ENCODE results near the gene ASIC3.

ASIC3 gene

DNA sequence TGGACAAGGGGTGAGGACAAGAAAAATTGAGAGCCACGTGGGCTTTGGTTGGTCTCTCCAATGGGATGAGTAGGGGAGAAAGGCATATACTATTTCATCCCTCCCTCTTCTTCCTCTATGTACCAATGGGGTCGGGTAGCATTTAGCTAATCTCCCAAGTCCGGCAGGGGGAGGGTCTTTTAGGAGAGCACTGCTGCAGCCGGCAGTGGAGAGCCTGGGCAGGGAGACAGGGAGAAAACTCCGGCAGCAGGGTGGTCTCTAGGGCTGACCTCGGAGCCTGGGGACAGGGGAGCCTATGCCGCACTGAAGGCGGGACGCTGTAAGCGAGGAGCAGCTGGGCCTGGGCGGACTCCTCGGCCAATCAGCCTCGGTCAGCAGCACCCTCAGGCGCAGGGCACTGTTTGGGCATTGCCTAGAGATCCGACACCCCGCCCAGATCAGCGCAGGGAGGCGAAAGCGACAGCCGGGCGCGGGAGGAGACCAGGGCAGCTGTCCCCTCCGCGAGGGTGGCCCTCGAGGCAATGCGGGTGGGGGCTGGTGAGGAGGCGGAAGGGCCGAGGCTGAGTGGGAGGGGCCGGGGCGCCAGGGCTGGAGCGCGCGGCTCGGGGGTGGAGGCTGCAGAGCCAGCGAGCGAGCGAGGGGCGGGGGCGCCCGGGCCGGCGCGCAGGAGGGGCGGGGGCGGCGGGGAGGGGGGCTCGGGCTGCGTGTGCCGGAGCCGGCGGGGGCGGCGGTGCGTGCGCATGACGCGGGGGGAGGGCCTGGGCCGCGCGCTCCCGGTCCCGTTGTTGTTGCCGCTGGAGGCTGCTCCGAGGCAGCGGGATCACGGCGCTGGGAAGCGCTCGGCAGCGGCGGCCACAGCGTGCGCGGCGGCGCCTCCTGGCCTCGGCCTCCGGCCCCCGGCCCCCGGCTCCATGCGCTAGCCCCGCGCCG lies 37.6 kb downstream of the ASIC3 start, which contains the start of gene AGAP3:
Gene AGAP3, plus strand, starts transcription at position 785 of the 930 bp plus-strand sequence. CDS start 267 bp downstream, outside the sequence.
- DNase-seq (ENCODE audit: low read depth), result no peak

DNA sequence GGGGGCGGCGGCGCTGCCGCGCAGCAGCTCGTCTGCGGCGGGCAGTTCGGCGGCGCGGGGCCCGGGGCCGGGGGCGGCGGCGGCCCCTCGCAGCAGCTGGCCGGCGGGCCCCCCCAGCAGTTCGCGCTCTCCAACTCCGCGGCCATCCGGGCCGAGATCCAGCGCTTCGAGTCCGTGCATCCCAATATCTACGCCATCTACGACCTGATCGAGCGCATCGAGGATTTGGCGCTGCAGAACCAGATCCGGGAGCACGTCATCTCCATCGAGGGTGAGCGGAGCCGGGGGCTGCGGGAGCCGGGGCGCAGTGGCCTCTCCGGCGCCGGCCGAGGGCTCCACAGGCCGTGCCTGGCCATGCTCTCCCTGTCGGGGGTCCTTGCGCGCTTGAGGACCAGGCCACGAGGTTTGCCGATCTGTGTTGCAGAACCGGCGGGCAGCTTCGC lies 38.5 kb downstream of the ASIC3 start:
- DNase-seq (ENCODE audit: low read depth), result no peak

- DNase-seq (ENCODE audit: low read depth), result no peak
These were observed 39.1 kb downstream of the ASIC3 start for GRCh38 chr7:151087245-151088018.

DNA sequence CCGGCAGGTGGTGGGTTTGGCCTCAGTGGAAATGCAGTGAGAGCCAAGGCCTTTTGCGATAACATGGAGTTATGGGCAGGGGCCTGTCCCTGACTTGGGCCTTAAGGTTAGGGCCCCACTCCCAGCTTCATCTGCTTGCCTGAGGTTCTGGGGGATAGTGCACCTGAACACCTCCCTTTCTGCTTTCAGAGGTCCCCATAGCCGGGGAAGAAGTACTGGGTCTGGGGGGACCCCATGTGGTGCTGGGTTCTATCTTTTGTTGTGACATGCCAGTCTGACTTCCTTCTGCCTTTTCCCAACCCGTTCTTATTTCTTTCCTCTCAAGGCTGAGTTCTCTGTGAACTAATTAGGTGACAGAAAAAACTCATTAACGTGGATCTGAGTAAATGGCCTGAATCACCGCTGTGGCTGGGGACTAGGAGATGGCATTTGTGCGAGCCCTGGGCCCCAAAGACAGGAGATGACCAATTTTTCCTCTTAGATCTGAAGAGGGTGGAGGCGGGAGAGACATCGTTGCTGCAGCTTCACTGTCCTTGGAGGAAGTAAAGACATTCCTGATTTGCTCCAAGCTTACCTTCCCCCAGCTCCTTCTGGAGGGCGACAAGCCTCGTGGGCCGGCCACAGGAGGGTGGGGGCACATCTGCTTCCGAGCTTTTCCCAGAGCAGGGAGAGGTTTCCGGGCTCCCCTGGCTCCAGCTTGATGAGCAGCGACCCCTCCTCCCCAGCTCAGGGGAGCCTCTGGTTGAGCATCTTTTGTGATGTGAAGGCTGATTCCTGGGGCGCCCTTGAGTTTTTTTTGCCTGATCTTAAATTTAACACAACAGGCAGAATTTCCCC lies 39.9 kb downstream of the ASIC3 start:
- DNase-seq (ENCODE audit: low read depth), result no peak

DNA sequence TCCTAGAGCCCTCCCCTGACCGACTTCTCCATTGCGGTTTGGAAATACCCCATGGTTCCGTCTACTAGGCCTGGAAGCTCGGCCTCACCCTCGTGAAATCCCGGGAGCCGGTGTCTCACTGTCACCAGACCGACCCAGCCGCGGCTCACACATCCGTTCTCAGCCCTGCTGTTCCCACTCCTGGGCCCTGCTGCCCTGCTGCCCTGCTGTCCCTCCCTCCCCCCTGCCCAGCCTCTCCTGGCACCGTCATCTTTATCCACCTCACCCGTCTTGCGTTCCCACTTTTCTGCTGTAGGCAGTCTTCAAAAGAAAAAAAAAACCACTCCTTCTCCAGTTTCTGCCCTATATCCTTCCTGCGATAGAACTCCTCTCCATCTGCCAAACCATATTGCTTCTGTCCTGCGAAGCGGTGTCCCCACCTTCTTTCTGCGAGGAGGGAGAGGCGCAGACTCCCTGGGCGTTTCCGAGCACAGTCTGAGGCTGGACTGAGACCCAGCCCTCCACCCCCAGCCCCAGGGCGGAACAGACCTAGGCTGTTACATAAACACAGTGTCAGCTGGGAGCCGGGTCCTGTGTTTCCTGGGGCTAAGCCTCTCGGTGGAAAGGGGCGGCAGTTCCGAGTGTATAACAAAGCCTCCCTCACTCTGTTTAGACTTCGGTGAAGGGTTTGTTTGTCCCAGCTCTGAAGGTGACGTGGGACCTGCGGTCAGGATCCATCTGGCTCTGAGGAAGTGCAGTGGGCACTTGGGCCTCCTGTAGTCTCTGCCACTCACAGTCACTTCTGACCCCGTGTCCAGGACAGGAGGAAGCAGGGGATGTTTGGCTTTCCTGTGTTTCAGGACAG lies 40.7 kb downstream of the ASIC3 start:
- DNase-seq (ENCODE audit: low read depth), result no peak

DNA sequence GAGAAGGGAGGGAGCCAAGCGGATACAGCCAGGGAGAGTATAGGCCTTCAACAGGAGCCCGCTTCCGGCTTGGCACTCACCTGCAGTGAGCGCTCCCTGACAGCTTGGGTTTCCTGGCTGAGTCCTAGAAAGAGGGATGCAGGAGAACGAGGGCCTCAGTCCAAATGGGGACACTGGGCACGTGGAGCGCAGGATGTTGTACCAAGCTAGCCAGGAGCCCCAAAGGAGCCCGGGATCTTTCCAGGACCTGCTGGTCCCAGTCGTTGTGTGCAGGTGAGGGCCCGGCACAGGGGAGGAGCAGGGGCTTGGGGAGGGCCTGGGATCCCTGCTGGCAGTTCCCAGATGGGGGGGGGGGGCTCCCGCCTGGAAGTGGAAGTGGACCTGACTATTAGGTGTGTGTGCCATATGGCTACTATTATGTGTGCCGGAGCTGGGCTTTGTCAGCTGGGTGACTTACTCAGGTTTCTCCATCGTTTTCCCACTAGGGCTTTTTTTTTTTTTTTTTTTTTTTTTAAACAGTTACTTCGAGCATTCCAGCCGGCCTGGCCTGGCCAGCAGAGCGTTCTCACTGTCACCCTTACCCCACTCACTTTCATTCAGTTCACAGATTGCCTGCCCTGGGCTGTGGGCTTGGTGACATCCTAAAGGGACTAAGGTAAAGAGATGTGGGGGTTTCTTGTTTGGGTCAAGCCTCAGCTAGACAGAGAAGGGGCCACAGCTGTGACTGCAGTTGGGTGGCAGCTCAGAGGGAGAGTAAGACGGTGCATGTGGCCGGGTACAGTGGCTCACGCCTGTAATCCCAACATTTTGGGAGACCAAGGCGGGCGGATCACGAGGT lies 41.8 kb downstream of the ASIC3 start:
- no peak for DNase-seq (ENCODE audit: low read depth)

- no peak for DNase-seq (ENCODE audit: low read depth)
These were observed 42.7 kb downstream of the ASIC3 start for GRCh38 chr7:151091003-151091402.

DNA sequence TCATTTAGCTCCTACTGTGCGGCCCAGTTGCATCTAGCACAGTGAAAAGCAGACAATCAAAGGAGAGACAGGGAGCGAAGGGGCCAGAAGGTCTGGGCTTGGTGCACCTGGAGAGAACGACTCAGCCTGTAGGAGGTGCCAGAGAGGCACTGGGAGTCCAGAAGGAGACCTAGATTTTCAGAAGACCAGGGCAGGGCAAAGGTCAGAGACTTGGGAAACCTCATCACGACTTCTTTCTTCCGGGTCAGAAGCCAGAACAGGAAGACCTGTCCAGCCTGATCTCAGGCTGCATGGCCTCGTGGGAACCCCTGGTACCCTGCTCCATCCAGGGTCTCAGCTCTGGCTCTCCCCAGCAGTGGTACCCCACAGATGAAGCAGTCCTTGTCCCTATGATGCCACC lies 43.1 kb downstream of the ASIC3 start:
- no peak for DNase-seq (ENCODE audit: low read depth)

- DNase-seq (ENCODE audit: low read depth), result no peak
These were observed 43.7 kb downstream of the ASIC3 start for GRCh38 chr7:151091988-151092387.

DNA sequence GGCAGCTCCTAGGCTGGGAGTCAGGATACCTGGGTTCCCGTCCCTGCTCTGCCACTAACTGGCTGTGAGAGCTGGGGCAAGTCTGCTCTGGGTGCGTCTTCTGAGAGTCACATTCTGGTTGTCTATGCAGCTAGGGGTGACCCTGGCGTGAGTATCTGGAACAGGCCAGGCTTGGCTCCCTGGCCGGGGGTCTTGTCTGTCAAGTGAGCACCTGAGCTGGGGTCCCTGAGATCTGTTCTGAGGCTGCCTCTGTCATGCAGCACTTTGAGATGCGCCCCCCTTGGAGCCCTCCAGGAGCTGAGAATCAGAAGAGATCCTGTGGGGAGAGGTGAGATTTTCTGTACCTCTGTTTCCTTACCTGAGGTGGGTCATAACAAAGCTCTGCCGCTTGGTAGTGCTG lies 45.4 kb downstream of the ASIC3 start:
- DNase-seq (ENCODE audit: low read depth), result no peak

DNA sequence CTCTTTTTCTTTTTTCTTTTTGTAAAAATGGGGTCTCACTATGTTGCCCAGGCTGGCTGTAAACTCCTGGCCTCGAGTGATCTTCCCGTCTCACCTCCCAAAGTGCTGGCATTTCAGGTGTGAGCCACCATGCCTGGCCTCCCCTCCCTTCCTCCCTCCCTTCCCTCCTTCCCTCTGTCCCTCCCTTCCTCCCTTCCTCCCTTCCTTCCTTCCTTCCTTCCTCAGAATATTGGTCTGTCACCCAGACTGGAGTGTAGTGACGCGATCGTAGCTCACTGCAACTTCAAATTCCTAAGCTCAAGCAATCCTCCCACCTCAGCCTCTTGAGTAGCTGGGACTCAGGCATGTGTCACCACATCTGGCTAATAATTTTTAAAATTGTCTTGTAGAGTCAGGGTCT lies 46.3 kb downstream of the ASIC3 start:
- DNase-seq (ENCODE audit: low read depth), result no peak

DNA sequence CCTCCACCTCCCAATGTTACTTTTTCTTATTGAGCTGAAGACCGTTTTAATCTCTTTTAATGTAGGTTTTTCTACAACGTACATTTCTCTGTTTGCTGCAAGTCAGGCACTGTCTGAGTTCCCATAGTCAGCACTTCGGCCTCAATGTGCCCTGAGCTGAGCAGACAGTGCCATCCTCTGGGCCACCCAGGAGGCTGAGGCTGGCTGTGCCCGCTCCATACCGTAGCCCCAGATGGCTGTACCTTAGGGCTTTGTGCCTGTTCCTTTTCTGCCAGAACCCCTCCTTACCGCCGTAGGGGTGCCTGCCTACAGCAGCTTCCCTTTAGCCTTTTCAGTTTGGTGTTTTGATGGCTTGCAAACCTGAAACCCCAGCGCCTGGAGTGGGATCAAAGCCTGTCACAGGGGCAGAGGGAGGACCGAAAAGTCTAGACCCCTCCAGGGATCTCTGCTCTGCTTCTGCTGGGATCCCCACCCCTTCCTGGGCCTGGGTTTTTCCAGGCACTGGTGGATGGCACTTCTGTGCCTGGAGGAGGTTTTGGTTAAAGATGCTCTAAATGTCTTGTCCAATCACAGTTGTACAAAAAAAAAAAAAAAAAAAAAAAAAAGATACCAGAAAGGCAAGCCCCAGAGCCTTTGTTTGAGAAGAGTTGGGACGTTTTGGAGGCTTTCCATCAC lies 46.9 kb downstream of the ASIC3 start:
- no peak for DNase-seq (ENCODE audit: low read depth)

- no peak for DNase-seq (ENCODE audit: low read depth)
These were observed 47.6 kb downstream of the ASIC3 start for GRCh38 chr7:151095828-151096475.

DNA sequence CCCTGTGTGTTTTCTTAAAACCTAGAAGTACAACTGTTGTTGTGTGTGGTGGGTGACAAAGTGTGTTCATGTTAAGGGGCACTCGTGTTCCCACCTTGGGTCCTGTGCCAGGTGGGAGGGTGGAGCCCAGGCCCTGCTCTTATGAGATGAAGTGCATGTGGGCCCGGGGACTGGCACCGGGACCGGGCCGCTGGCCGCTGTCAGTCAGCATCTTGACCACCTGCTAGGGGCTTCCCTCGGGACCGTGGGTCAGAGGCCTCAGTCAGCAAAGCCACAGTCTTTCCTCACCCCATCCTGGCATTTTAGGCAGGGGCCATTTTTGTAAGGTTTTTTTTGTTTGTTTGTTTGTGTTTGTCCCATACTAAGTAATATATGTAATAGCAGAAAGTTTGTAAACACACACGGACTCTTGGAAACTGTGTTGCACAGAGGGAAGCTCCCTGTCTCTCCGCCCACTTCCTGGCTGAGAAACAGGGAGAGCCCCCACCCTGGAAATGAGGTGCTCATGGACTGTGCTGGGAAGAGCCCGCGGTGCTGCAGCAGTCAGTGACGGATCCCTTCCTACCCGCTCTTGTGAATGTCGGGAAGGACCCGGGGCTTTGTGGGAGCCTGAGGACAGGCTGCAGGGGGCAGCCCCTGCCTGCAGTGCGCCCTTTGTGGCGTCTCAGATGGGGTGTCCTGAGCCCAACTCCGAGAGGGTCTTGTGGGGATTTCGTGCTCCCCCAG lies 51.3 kb downstream of the ASIC3 start:
- no peak for DNase-seq (ENCODE audit: low read depth)

DNA sequence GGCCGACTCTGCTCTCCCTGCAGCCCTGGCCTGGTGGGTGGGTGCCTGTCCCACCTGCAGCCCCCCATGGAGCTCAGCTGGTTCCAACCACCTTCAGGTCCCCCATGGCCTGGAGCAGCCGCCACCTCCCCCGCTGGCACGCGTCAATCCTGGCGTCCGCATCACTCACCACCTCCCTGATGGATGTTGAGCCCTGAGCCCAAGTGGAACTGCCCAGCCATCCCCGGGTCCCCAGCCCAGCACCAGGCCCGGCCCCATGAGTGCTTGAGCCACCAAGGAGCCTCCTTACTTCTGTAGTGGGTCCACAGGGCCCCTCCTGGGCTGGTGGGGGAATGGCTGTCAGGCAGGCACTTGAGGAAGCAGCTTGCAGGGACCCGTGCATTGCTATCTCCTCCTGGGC lies 52.6 kb downstream of the ASIC3 start:
- DNase-seq (ENCODE audit: low read depth), result no peak

DNA sequence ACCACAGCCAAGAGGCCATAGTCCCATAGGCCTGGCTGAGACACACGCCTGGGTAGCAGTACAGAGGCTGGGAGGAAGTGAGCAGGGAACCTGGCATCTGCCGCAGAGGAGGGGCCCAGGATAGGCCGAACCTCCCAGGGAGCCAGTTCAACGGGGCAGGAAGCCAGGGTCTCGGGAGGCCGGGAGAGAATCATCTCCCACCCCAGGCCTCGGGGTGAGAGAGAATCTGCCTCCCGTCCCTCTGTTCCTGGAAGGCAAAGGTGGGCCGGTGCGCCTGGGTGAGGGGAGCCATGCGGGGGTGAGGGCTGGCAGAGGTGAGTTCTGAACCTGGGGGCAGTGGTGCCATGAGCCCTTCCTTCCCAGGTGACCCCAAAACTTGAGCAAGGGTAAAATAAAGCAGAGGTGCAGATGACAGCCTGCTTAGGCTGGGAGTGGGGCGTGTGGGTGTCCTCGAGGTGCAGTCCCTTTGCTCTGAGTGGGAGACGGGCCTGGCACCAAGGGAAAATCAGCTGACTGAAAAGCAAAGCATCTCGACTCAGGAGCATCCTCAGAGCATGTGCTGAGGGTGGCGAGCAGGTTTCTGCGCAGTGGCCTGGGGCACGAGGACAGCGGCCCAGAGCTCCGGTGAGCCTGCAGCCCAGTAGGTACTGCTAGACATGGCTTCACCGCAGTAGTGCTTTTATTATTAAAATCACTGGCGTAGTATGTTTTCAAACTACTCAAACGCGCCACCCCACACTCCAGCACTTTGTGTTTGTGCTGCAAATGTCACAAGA lies 53.5 kb downstream of the ASIC3 start:
- no peak for DNase-seq (ENCODE audit: low read depth)
